Loucy (cell line): ENCODE results near the gene IL1R2.

ENCODE experiments used
- H2AFZ ChIP-seq: fragments of 200-600 bp; sonication (generic); 2 replicates; pipeline ENCODE4 v1.6.0; 2016; ENCODE audit warnings: antibody characterized with exemption, mild to moderate bottlenecking, low read length, moderate library complexity
- H3F3A ChIP-seq: fragments of 200-600 bp; 2 replicates; pipeline ENCODE4 v1.6.0; 2016; ENCODE audit warnings: antibody characterized with exemption, low read depth, mild to moderate bottlenecking
- H3K27me3 ChIP-seq: fragments of 200-600 bp; sonication (generic); 2 replicates; pipeline ENCODE4 v1.6.1; 2014; ENCODE audit warnings: low read length, mild to moderate bottlenecking; ENCODE audit not compliant: insufficient read depth, poor library complexity, severe bottlenecking
- H3K36me3 ChIP-seq: fragments of 200-600 bp; sonication (generic); 2 replicates; pipeline ENCODE4 v1.6.1; 2016; ENCODE audit warnings: low read length; ENCODE audit not compliant: insufficient read depth
- H3K4me1 ChIP-seq: fragments of 200-600 bp; sonication (generic); 2 replicates; pipeline ENCODE4 v1.5.1; 2014; ENCODE audit warnings: low read length, mild to moderate bottlenecking; ENCODE audit not compliant: insufficient read depth, poor library complexity, severe bottlenecking
- H3K4me2 ChIP-seq: fragments of 200-600 bp; sonication (generic); 2 replicates; pipeline ENCODE4 v1.6.0; 2014; ENCODE audit warnings: antibody characterized with exemption, low read length, low read depth, mild to moderate bottlenecking; ENCODE audit not compliant: poor library complexity, severe bottlenecking
- H3K4me3 ChIP-seq: fragments of 200-600 bp; sonication (generic); 2 replicates; pipeline ENCODE4 v1.5.1; 2014; ENCODE audit warnings: low read length, mild to moderate bottlenecking, mixed read lengths; ENCODE audit not compliant: poor library complexity, severe bottlenecking
- H3K79me2 ChIP-seq: fragments of 200-600 bp; sonication (generic); 2 replicates; pipeline ENCODE4 v1.6.1; 2014; ENCODE audit warnings: low read length; ENCODE audit not compliant: insufficient read depth
- H3K9ac ChIP-seq: fragments of 200-600 bp; sonication (generic); 2 replicates; pipeline ENCODE4 v1.6.0; 2014; ENCODE audit warnings: mild to moderate bottlenecking, low read depth, low read length, moderate library complexity; ENCODE audit not compliant: poor library complexity, severe bottlenecking
- H3K9me2 ChIP-seq: fragments of 200-600 bp; sonication (generic); replicated peaks from 2 replicates; pipeline ENCODE4 v1.6.1; 2016; ENCODE audit warnings: low read depth, low read length, mixed read lengths
- H3K9me3 ChIP-seq: fragments of 200-600 bp; sonication (generic); 2 replicates; pipeline ENCODE4 v1.6.1; 2014; ENCODE audit warnings: mild to moderate bottlenecking, antibody characterized with exemption, low read length, low read depth; ENCODE audit not compliant: insufficient read depth
- H4K20me1 ChIP-seq: fragments of 200-600 bp; sonication (generic); 2 replicates; pipeline ENCODE4 v1.6.0; 2014; ENCODE audit warnings: antibody characterized with exemption, low read length, mild to moderate bottlenecking; ENCODE audit not compliant: insufficient read depth, poor library complexity, severe bottlenecking
- CTCF ChIP-seq: fragments of 200-600 bp; sonication (generic); conservative IDR thresholded peaks from 2 replicates; pipeline ENCODE4 v1.5.1; 2014; ENCODE audit warnings: mild to moderate bottlenecking, antibody characterized with exemption, low read length
- EZH2phosphoT487 ChIP-seq: fragments of 200-600 bp; IDR thresholded peaks from 2 replicates; pipeline ENCODE4 v1.6.1; 2018; ENCODE audit warnings: antibody characterized with exemption, mild to moderate bottlenecking, moderate library complexity, borderline replicate concordance

Gene IL1R2

GRCh38 chr2:101969723-101970122, 22.0 kb upstream of the IL1R2 start:
- no peaks in the 10 kb centered on the region for H3K79me2 ChIP-seq
- no peaks in the 10 kb centered on the region for H3K36me3 ChIP-seq
- H3K4me3 ChIP-seq = no peak overlapping the region
- H3K4me2 ChIP-seq = no peak overlapping the region
- no peaks in the 10 kb centered on the region for H3K9me2 ChIP-seq
- H3F3A ChIP-seq = no peaks in the 10 kb centered on the region
- no peaks in the 10 kb centered on the region for H4K20me1 ChIP-seq
- H3K9me3 ChIP-seq = 0 out of 2 replicates have a peak, but pooled peaks cover 3% of the 10 kb centered on the region
- H3K4me1 ChIP-seq = no peaks in the 10 kb centered on the region
- H2AFZ ChIP-seq = no peak overlapping the region
- no peaks in the 10 kb centered on the region for H3K27me3 ChIP-seq
- no peak overlapping the region for H3K9ac ChIP-seq
- TF ChIP-seq EZH2phosphoT487 (no peak), CTCF (no peak)

- no peaks in the 10 kb centered on the region for H3K4me1 ChIP-seq
- TF ChIP-seq EZH2phosphoT487 (no peak), CTCF (no peak)
- no peak overlapping the region for H3K4me3 ChIP-seq
- H3K79me2 ChIP-seq = no peaks in the 10 kb centered on the region
- H2AFZ ChIP-seq = no peak overlapping the region
- H3K27me3 ChIP-seq = no peaks in the 10 kb centered on the region
- no peaks in the 10 kb centered on the region for H3F3A ChIP-seq
- 0 out of 2 replicates have a peak, but pooled peaks cover 3% of the 10 kb centered on the region for H3K9me3 ChIP-seq
- no peaks in the 10 kb centered on the region for H4K20me1 ChIP-seq
- H3K36me3 ChIP-seq = no peaks in the 10 kb centered on the region
- no peak overlapping the region for H3K9ac ChIP-seq
- H3K9me2 ChIP-seq = no peaks in the 10 kb centered on the region
- no peak overlapping the region for H3K4me2 ChIP-seq
Measured at GRCh38 chr2:101970901-101971300, 20.9 kb upstream of the IL1R2 start.

GRCh38 chr2:101971836-101972235, 19.9 kb upstream of the IL1R2 start:
- H3K4me2 ChIP-seq = no peak overlapping the region
- H3K27me3 ChIP-seq = no peaks in the 10 kb centered on the region
- no peak overlapping the region for H3K9ac ChIP-seq
- no peak overlapping the region for H3K4me3 ChIP-seq
- H4K20me1 ChIP-seq = no peaks in the 10 kb centered on the region
- TF ChIP-seq CTCF = no peak
- TF ChIP-seq EZH2phosphoT487 = no peak
- H2AFZ ChIP-seq = no peak overlapping the region
- no peaks in the 10 kb centered on the region for H3K9me2 ChIP-seq
- H3K36me3 ChIP-seq = no peaks in the 10 kb centered on the region
- no peaks in the 10 kb centered on the region for H3K4me1 ChIP-seq
- no peaks in the 10 kb centered on the region for H3F3A ChIP-seq
- H3K79me2 ChIP-seq = no peaks in the 10 kb centered on the region
- H3K9me3 ChIP-seq = 0 out of 2 replicates have a peak, but pooled peaks cover 3% of the 10 kb centered on the region
